NCI-H2196 treated with DMSO at 0.1 percent for 48 hours (cell line): ENCODE results near the gene CES3.
A peak's percentile ranks its signal among the peaks of the same experiment; 100 is the strongest.
"Not testable (repeated sequence)": the region's sequence is repeated elsewhere in the genome, so short reads cannot be mapped to it uniquely, and the experiment has no call there.

ENCODE experiments used
- DNase-seq: peaks from one replicate; lab custom pipeline; 2025; ENCODE audit not compliant: unreplicated experiment; lab: John Stamatoyannopoulos, UW

The CES3 gene

GRCh38 chr16:66944971-66945370 is 16.1 kb upstream of the CES3 start:
- not testable (repeated sequence) for DNase-seq

- no peak for DNase-seq
Measured at GRCh38 chr16:66945939-66946338, 15.1 kb upstream of the CES3 start.

GRCh38 chr16:66946541-66946940 is 14.5 kb upstream of the CES3 start:
- no peak for DNase-seq

GRCh38 chr16:66946974-66947301 is 14.1 kb upstream of the CES3 start:
- DNase-seq: no peak

- DNase-seq: peak; percentile 13
Measured at GRCh38 chr16:66947302-66948065, 13.6 kb upstream of the CES3 start.

GRCh38 chr16:66948134-66948836 is 12.8 kb upstream of the CES3 start:
- no peak for DNase-seq

- no peak for DNase-seq
Measured at GRCh38 chr16:66948837-66949225, 12.2 kb upstream of the CES3 start.

GRCh38 chr16:66949472-66949871 is 11.6 kb upstream of the CES3 start:
- no peak for DNase-seq

- no peak for DNase-seq
Measured at GRCh38 chr16:66950437-66950836, 10.6 kb upstream of the CES3 start.

GRCh38 chr16:66950971-66951790 is 9.9 kb upstream of the CES3 start:
- no peak for DNase-seq

- DNase-seq: no peak
Measured at GRCh38 chr16:66952430-66953110, 8.5 kb upstream of the CES3 start.

- no peak for DNase-seq
Measured at GRCh38 chr16:66953462-66954096, 7.5 kb upstream of the CES3 start.

GRCh38 chr16:66954097-66954659 is 6.9 kb upstream of the CES3 start:
- DNase-seq: peak; percentile 12

- DNase-seq: not testable (repeated sequence)
Measured at GRCh38 chr16:66955363-66956153, 5.5 kb upstream of the CES3 start.

GRCh38 chr16:66956154-66956457 is 5.0 kb upstream of the CES3 start:
- DNase-seq: not testable (repeated sequence)

GRCh38 chr16:66958857-66959703 is 2.0 kb upstream of the CES3 start:
- no peak for DNase-seq

- DNase-seq: no peak
Measured at GRCh38 chr16:66959704-66960161, 1.3 kb upstream of the CES3 start.

- no peak for DNase-seq
Measured at GRCh38 chr16:66960270-66960669, 796 bp upstream of the CES3 start.

- DNase-seq: peak; percentile 44
Measured at GRCh38 chr16:66961914-66962313, 848 bp downstream of the CES3 start.
